Activated T-helper 1 cell treated with anti-CD3 and anti-CD28 coated beads, Interleukin-12 subunit alpha, Interleukin-12 subunit beta, Interleukin-2, Interleukin-4 antibody, amounts not matched to agents 30 ng/mL and 10 ng/mL and 1 ng/mL, durations not matched to agents 14 hours and 24 hours and 36 hours (primary cell): ENCODE measurements around the gene NDUFA6. TPM values are rescaled to one million over a fixed set of nuclear protein-coding genes. Genes with fewer than 3 reads are reported as not detected.
"Not testable (repeated sequence)": the region's sequence is repeated elsewhere in the genome, so short reads cannot be mapped to it uniquely, and the experiment has no call there.

Experiments
- DNase-seq: peaks from one replicate; pipeline ENCODE4 v3.0.0; 2021; ENCODE audit warnings: low spot score
- H3K27ac Mint-ChIP-seq: one replicate; pipeline ENCODE4 v1.8.0; 2021; ENCODE audit warnings: mild to moderate bottlenecking, mixed read lengths
- H3K27me3 Mint-ChIP-seq: one replicate; pipeline ENCODE4 v1.8.0; 2022; ENCODE audit warnings: mild to moderate bottlenecking, moderate library complexity, mixed read lengths; ENCODE audit not compliant: insufficient read depth
- H3K36me3 Mint-ChIP-seq: one replicate; pipeline ENCODE4 v1.8.0; 2021; ENCODE audit warnings: low read depth, mixed read lengths
- H3K4me1 Mint-ChIP-seq: one replicate; pipeline ENCODE4 v1.8.0; 2021; ENCODE audit warnings: low read depth, mixed read lengths
- H3K4me3 Mint-ChIP-seq: one replicate; pipeline ENCODE4 v1.8.0; 2021; ENCODE audit warnings: mild to moderate bottlenecking, moderate library complexity, mixed read lengths
- H3K9me3 Mint-ChIP-seq: one replicate; pipeline ENCODE4 v1.8.0; 2021; ENCODE audit warnings: mixed read lengths
- intact Hi-C: fragments of 100-400 bp; cut with micrococcal nuclease; formaldehyde crosslinking; loops from one replicate; pipeline ENCODE4 v1.15.1; 2024
- total RNA-seq: library from RNA; stranded (reverse); gene quantifications from 2 replicates; pipeline ENCODE4 v1.2.3, GENCODE V29; 2022

NDUFA6 gene
- total RNA-seq, 1 donor from 2014 or later = 85.8 TPM

DNA sequence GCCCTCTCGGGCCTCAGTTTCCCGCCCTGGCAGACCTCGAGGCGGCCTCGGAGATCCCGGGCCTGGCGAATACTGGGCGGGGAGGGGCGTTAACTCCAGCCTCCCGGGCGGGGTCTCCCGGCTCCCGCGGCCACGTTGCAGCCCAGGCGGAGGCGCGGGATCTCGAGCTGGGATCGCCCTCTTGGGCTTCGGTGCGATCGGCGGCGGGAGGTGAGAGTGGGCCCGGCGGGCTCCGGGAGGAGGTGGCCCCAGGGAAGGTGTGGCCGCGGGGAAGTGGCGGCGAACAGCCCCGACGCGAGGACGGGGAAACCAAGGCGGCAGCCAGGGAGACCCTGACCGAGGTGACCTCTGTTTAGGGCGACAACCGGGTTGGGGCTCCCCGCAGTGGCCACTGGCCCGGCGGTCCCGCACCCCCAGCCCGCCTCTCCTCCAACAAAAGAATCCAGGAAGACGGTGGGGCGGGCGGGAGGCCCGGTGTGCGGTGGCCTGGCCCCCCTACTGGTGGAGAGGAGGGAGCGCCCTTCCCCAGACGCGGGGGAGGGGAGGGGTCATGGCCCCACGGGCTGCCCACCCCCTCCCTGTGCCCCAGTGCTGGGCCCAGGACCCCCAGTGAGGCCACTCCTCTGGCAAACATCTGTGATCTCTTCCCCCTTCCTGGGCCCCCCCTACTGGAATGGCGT, 16.3 kb downstream of the NDUFA6 start, which contains the start of gene PHETA2:
Gene PHETA2 (plus strand): TSS at position 117 of the 680 bp plus-strand sequence. CDS start 3,046 bp downstream, outside the sequence.
- H3K4me1 Mint-ChIP-seq = peaks cover 39% of the 10 kb centered on the region
- peak within 1 kb of the TSS; percentile 77 for H3K4me3 Mint-ChIP-seq
- H3K27ac Mint-ChIP-seq = peak within 1 kb of the TSS; percentile 68
- H3K27me3 Mint-ChIP-seq = peaks cover 2% of the 10 kb centered on the region
- H3K9me3 Mint-ChIP-seq = no peaks in the 10 kb centered on the region
- intact Hi-C loops = loop anchor here (1.0 to 10.0 kb wide), 5 partner anchors 76 to 629 kb away; partner anchors contain the start of genes DESI1, SNU13, TOB2 and WBP2NL
- DNase-seq = peak; percentile 57
- H3K36me3 Mint-ChIP-seq = no peaks in the 10 kb centered on the region

DNA sequence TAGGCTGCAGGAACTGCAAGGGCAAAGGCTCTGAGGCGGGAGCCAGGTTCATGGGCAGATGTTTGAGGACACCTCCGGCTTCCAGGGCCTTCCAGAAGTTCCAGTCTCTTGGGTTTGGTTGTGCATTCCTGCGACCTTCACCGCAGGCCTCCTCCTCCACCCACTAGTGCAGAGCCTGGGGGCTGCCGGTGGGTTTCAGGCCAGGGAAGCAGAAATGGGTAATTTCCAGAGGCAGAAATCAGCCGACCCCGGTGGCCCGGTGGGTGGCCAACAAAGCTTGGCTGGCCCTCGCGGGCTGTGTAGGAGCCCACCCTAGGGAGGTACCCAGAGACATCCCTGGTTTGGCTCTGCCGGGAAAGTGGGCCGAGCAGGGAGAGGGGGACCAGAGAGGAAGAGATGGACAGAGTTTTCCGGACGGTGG, 16.9 kb downstream of the NDUFA6 start:
- H3K36me3 Mint-ChIP-seq = peaks cover 3% of the 10 kb centered on the region
- peak overlapping the region; percentile 68 for H3K27ac Mint-ChIP-seq
- intact Hi-C loops = loop anchor here (1.0 to 10.0 kb wide), 5 partner anchors 75 to 629 kb away; partner anchors contain the start of genes DESI1, SNU13, TOB2 and WBP2NL
- peaks cover 39% of the 10 kb centered on the region for H3K4me1 Mint-ChIP-seq
- H3K27me3 Mint-ChIP-seq = peaks cover 2% of the 10 kb centered on the region
- DNase-seq = no peak
- H3K9me3 Mint-ChIP-seq = no peaks in the 10 kb centered on the region
- H3K4me3 Mint-ChIP-seq = peak overlapping the region; percentile 77

- H3K27me3 Mint-ChIP-seq = peaks cover 2% of the 10 kb centered on the region
Measured at GRCh38 chr22:42072606-42073330, 17.8 kb downstream of the NDUFA6 start.

GRCh38 chr22:42071508-42071907, 19.1 kb downstream of the NDUFA6 start:
- Mint-ChIP-seq H3K4me3 (peak overlapping the region; percentile 92), H3K27ac (peak overlapping the region; percentile 94), H3K36me3 (peaks cover 11% of the 10 kb centered on the region), H3K4me1 (peaks cover 53% of the 10 kb centered on the region)
- intact Hi-C loops = loop anchor here (2.0 to 10.0 kb wide), 6 partner anchors 95 to 627 kb away; partner anchors contain the start of genes DESI1, POLDIP3, SNU13 and SREBF2
- H3K27me3 Mint-ChIP-seq, DNase-seq, H3K9me3 Mint-ChIP-seq: not testable (repeated sequence)

More at GRCh38 chr22:42072606-42073330, 17.8 kb downstream of the NDUFA6 start:
- DNase-seq = no peak
- intact Hi-C loops = loop anchor here (10.0 kb wide), 3 partner anchors 388 to 628 kb away; partner anchors contain the start of genes DESI1, SNU13, TOB2 and XRCC6
- no peaks in the 10 kb centered on the region for H3K9me3 Mint-ChIP-seq
- H3K36me3 Mint-ChIP-seq = peaks cover 5% of the 10 kb centered on the region
- peak overlapping the region; percentile 35 for H3K27ac Mint-ChIP-seq
- peaks cover 47% of the 10 kb centered on the region for H3K4me1 Mint-ChIP-seq
- peak overlapping the region; percentile 77 for H3K4me3 Mint-ChIP-seq

GRCh38 chr22:42070517-42071422, 19.8 kb downstream of the NDUFA6 start, which contains the start of gene NAGA:
Gene NAGA (minus strand): TSS chr22:42070812. CDS start chr22:42070297, 515 bp downstream.
- Mint-ChIP-seq H3K36me3 (peaks cover 12% of the 10 kb centered on the region), H3K27me3 (peaks cover 2% of the 10 kb centered on the region), H3K4me3 (peak within 1 kb of the TSS; percentile 92), H3K27ac (peak within 1 kb of the TSS; percentile 94), H3K9me3 (no peaks in the 10 kb centered on the region), H3K4me1 (peaks cover 53% of the 10 kb centered on the region)
- DNase-seq = peak; percentile 91
- intact Hi-C loops = loop anchor here (1.0 to 10.0 kb wide), 14 partner anchors 9 to 626 kb away; partner anchors contain the start of genes CENPM, DESI1, NDUFA6 and POLDIP3

DNA sequence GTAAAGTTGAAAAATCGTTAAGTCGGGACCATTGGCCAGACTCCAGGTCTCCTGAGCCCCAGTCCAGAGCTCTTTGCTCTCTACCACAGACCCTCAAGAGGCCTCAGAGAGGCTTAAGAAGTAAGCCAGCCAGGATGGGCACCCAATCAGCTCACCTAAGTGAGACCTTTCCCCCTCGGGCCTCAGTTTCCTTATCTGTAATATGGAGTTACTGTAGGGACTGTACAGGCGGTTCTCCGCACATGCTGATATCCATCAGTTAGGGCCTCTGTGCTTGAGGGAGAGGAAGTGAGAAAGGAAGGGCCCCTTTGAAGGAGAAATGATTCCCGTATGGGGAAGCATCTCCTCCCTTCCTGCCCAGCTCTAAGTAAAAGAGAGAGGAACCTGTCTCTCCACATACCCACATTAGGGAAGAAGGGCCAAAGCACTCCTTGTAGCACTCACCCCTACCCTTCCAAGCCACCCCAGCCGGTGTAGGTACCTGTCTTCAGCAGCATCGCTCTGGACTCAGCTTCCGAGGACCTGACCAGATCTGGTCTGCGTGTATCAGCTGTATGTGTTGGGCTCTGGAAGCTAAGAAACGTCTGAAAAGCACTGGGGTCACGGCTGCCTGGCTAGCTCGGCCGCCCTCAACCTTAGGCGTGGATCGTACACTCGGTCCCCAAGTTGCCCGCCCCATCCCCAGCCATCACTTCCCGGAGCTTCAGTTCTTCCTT, 20.6 kb downstream of the NDUFA6 start:
- Mint-ChIP-seq H3K27ac (peak overlapping the region; percentile 94), H3K27me3 (peaks cover 2% of the 10 kb centered on the region)

GRCh38 chr22:42068291-42068690, 22.3 kb downstream of the NDUFA6 start:
- H3K9me3 Mint-ChIP-seq = no peaks in the 10 kb centered on the region
- intact Hi-C loops = no loop called here
- peaks cover 49% of the 10 kb centered on the region for H3K4me1 Mint-ChIP-seq
- peaks cover 26% of the 10 kb centered on the region for H3K36me3 Mint-ChIP-seq
- peak overlapping the region; percentile 4 for H3K27ac Mint-ChIP-seq
- no peak overlapping the region for H3K4me3 Mint-ChIP-seq
- H3K27me3 Mint-ChIP-seq = peaks cover 2% of the 10 kb centered on the region
- DNase-seq = no peak

More for the DNA sequence above, 20.6 kb downstream of the NDUFA6 start:
- H3K4me3 Mint-ChIP-seq = peak overlapping the region; percentile 92
- intact Hi-C loops = loop anchor here (1.0 to 10.0 kb wide), 14 partner anchors 9 to 625 kb away; partner anchors contain the start of genes CENPM, DESI1, NDUFA6 and POLDIP3
- H3K4me1 Mint-ChIP-seq = peaks cover 54% of the 10 kb centered on the region
- no peaks in the 10 kb centered on the region for H3K9me3 Mint-ChIP-seq
- peaks cover 20% of the 10 kb centered on the region for H3K36me3 Mint-ChIP-seq
- DNase-seq = peak; percentile 14

GRCh38 chr22:42067671-42068251, 22.8 kb downstream of the NDUFA6 start:
- H3K4me3 Mint-ChIP-seq = no peak overlapping the region
- H3K27ac Mint-ChIP-seq = no peak overlapping the region
- peaks cover 46% of the 10 kb centered on the region for H3K4me1 Mint-ChIP-seq
- peaks cover 31% of the 10 kb centered on the region for H3K36me3 Mint-ChIP-seq
- DNase-seq = no peak
- intact Hi-C loops = no loop called here
- H3K9me3 Mint-ChIP-seq = no peaks in the 10 kb centered on the region
- H3K27me3 Mint-ChIP-seq = peaks cover 2% of the 10 kb centered on the region

DNA sequence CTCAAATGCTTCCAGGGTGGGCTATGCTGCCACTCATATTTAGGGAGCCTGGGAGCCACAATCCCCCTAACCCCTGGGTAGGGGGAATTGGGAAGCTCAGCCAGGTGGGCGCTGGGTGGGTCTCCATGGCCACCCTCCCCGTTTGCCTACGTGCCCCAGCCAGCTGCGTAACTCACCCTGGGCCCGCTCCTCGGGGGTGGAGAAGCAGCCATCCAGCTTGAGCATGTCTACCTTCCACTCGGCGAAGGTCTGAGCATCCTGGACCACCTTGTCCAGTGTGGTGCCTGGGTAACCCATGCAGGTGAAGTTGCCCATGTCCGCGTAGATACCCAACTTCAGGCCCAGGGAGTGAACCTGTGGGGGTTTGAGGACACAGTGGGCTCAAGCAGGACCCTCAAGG, 23.6 kb downstream of the NDUFA6 start:
- Mint-ChIP-seq H3K4me1 (peaks cover 46% of the 10 kb centered on the region), H3K27me3 (peaks cover 2% of the 10 kb centered on the region), H3K36me3 (peaks cover 36% of the 10 kb centered on the region), H3K9me3 (no peaks in the 10 kb centered on the region), H3K27ac (no peak overlapping the region), H3K4me3 (no peak overlapping the region)
- DNase-seq = no peak
- intact Hi-C loops = no loop called here

DNA sequence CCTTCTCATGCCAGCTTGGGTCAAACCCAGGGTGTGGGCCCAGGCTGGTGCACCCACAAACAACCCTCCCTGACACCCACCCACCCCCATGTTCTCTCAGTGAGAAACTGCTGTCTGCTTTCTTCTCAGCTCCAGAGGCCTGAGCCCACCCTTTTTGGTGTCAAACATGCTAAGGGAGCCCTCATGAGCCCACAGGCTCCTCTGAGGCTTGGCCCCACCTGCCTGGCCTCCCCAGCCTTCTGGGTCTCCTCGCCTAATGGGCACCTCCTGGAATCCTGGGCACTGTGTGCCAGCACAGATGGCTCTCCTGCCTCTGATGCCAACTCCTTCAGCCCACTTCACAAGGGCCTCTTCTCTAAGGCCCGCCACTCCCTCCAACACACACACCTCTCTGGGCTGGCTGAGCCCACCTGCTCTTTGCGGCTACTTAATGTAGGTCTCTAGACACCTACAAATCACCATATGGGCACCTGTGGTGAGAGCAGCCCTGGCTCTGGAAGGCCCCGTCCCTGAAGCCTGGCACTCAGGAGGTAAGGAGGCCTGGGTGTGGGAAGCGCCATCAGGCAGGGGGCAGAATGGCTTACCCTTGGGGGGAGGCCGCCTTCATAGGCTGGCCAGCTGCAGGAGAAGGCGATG, 24.3 kb downstream of the NDUFA6 start:
- peaks cover under 1% of the 10 kb centered on the region for H3K27me3 Mint-ChIP-seq
- intact Hi-C loops = no loop called here
- no peak for DNase-seq
- H3K9me3 Mint-ChIP-seq = no peaks in the 10 kb centered on the region
- H3K4me3 Mint-ChIP-seq = no peak overlapping the region
- H3K4me1 Mint-ChIP-seq = peaks cover 40% of the 10 kb centered on the region
- no peak overlapping the region for H3K27ac Mint-ChIP-seq
- peaks cover 39% of the 10 kb centered on the region for H3K36me3 Mint-ChIP-seq
